ENCODE measurements around the gene PPP2R5B.

DNA sequence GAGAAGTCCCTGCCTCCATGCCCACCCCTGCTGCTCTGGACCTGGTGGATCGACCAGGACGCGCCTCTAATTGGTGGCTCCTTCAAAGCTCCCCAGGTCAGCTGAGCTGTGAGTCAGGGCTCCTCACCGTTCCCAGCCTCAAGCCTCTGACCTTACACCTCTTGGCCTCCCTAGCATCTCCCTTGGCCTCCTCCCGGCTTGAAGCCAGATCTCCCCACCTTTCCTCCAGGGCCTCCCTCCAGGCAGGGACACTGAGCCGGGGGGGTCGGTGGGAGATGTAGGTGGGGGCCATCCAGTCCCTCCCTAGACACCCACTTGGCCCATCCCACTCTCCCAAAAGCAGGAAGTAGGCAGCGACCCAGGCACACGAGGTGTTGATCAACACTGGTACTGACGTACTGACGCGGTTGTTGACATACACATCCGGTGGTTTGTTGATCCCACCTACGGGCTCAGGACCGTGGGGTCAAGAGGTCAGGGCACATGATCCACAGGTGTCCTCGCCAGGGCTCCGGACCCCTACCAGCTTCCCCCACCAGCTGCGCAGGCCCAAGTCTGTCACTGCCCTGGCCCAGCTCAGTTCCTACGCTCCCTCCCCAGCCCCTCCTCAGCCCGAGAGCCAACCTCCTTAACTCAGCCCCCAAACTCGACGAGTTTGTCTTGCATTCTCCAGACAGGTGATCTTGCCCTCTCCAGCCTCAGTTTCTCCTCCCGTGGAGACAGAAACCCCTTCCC is 8.3 kb upstream of the PPP2R5B start:
- TF ChIP-seq POLR2A (IDR thresholded peaks at IDR 0.05) = no peak
- TF ChIP-seq, protein P1, sequence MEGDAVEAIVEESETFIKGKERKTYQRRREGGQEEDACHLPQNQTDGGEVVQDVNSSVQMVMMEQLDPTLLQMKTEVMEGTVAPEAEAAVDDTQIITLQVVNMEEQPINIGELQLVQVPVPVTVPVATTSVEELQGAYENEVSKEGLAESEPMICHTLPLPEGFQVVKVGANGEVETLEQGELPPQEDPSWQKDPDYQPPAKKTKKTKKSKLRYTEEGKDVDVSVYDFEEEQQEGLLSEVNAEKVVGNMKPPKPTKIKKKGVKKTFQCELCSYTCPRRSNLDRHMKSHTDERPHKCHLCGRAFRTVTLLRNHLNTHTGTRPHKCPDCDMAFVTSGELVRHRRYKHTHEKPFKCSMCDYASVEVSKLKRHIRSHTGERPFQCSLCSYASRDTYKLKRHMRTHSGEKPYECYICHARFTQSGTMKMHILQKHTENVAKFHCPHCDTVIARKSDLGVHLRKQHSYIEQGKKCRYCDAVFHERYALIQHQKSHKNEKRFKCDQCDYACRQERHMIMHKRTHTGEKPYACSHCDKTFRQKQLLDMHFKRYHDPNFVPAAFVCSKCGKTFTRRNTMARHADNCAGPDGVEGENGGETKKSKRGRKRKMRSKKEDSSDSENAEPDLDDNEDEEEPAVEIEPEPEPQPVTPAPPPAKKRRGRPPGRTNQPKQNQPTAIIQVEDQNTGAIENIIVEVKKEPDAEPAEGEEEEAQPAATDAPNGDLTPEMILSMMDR (IDR thresholded peaks at IDR 0.05) = no peak
